Upper lobe of right lung (tissue), 1 donor: ENCODE measurements around the gene VPS13A. TPM values are rescaled to one million over a fixed set of nuclear protein-coding genes. Genes with fewer than 3 reads are reported as not detected.

ENCODE experiments used
- ATAC-seq: fragments of 200-7000 bp; cut with Tn5 transposase; one replicate; pipeline ENCODE4 v1.9.1; 2020; ENCODE audit warnings: mild to moderate bottlenecking, moderate library complexity
- DNase-seq: peaks from one replicate; pipeline ENCODE4 v3.0.0-alpha.2; 2020
- H3K27ac ChIP-seq: fragments of 200-600 bp; one replicate; pipeline ENCODE4 v1.8.0; 2022
- H3K27me3 ChIP-seq: fragments of 200-600 bp; one replicate; pipeline ENCODE4 v1.8.0; 2022; ENCODE audit warnings: mild to moderate bottlenecking
- H3K36me3 ChIP-seq: fragments of 200-600 bp; one replicate; pipeline ENCODE4 v1.8.0; 2022
- H3K4me1 ChIP-seq: fragments of 200-600 bp; one replicate; pipeline ENCODE4 v1.8.0; 2022
- H3K4me3 ChIP-seq: fragments of 200-600 bp; one replicate; pipeline ENCODE4 v1.8.0; 2022; ENCODE audit warnings: mild to moderate bottlenecking
- H3K9me3 ChIP-seq: fragments of 200-600 bp; one replicate; pipeline ENCODE4 v1.8.0; 2022
- CTCF ChIP-seq: fragments of 200-600 bp; IDR thresholded peaks from one replicate; pipeline ENCODE4 v1.8.0; 2022; ENCODE audit warnings: antibody characterized with exemption
- intact Hi-C: fragments of 100-400 bp; cut with DNase I; formaldehyde crosslinking; loops from one replicate; pipeline ENCODE4 v1.11.0; 2022
- total RNA-seq: library from RNA; stranded (reverse); fragmentation: NEBNext Ultra II Directional; extraction: Animal tissue kit (Norgen Biotek cat#: 25700); gene quantifications from one replicate; pipeline ENCODE4 v1.2.1, GENCODE V29; 2021
- donor health status: DM: no; HTN: yes; CAD: no; lungs with severe emphysema.

The VPS13A gene
- total RNA-seq, 1 donor from 2014 or later: 44.0 TPM

GRCh38 chr9:77454663-77455062 is 277.3 kb downstream of the VPS13A start:
- TF ChIP-seq CTCF: no peak
- Histone ChIP-seq H3K27ac (no peak overlapping the region), H3K4me1 (peaks cover 12% of the 10 kb centered on the region), H3K36me3 (no peaks in the 10 kb centered on the region), H3K9me3 (no peaks in the 10 kb centered on the region), H3K27me3 (no peaks in the 10 kb centered on the region), H3K4me3 (no peak overlapping the region)
- ATAC-seq (no peak), DNase-seq (no peak)
- intact Hi-C loops: no loop called here

- intact Hi-C loops: no loop called here
- no peaks in the 10 kb centered on the region for H3K27me3 ChIP-seq
- no peak overlapping the region for H3K4me3 ChIP-seq
- no peaks in the 10 kb centered on the region for H3K36me3 ChIP-seq
- peaks cover 12% of the 10 kb centered on the region for H3K4me1 ChIP-seq
- DNase-seq (no peak), ATAC-seq (peak; percentile 69)
- no peak overlapping the region for H3K27ac ChIP-seq
- TF ChIP-seq CTCF: peak; percentile 60
- H3K9me3 ChIP-seq: no peaks in the 10 kb centered on the region
Measured at GRCh38 chr9:77455312-77455927, 278.1 kb downstream of the VPS13A start.

GRCh38 chr9:77456829-77457437 is 279.6 kb downstream of the VPS13A start:
- Histone ChIP-seq H3K36me3 (no peaks in the 10 kb centered on the region), H3K27me3 (no peaks in the 10 kb centered on the region), H3K4me1 (peaks cover 12% of the 10 kb centered on the region), H3K4me3 (no peak overlapping the region), H3K27ac (no peak overlapping the region), H3K9me3 (no peaks in the 10 kb centered on the region)
- DNase-seq: peak; percentile 87
- TF ChIP-seq CTCF: peak; percentile 97
- ATAC-seq: peak; percentile 92
- intact Hi-C loops: no loop called here

- intact Hi-C loops: no loop called here
- peak; percentile 90 for ATAC-seq
- peak; percentile 83 for TF ChIP-seq CTCF
- H3K27ac ChIP-seq: no peak overlapping the region
- H3K27me3 ChIP-seq: no peaks in the 10 kb centered on the region
- no peak for DNase-seq
- H3K4me1 ChIP-seq: peaks cover 12% of the 10 kb centered on the region
- H3K36me3 ChIP-seq: no peaks in the 10 kb centered on the region
- no peak overlapping the region for H3K4me3 ChIP-seq
- H3K9me3 ChIP-seq: no peaks in the 10 kb centered on the region
Measured at GRCh38 chr9:77457916-77458592, 280.7 kb downstream of the VPS13A start.

GRCh38 chr9:77460938-77461337 is 283.6 kb downstream of the VPS13A start:
- Histone ChIP-seq H3K4me3 (no peak overlapping the region), H3K36me3 (no peaks in the 10 kb centered on the region), H3K9me3 (no peaks in the 10 kb centered on the region), H3K27me3 (no peaks in the 10 kb centered on the region), H3K27ac (no peak overlapping the region), H3K4me1 (peaks cover 12% of the 10 kb centered on the region)
- no peak for DNase-seq
- intact Hi-C loops: no loop called here
- no peak for TF ChIP-seq CTCF
- no peak for ATAC-seq
